ENCODE data around the gene TTLL5.

The TTLL5 gene

GRCh38 chr14:76002383-76002782, 341.3 kb downstream of the TTLL5 start:
- TF ChIP-seq EZH2phosphoT487 (IDR thresholded peaks at IDR 0.05; ENCODE audit: borderline replicate concordance, low read length): no peak
- TF ChIP-seq, protein P1, sequence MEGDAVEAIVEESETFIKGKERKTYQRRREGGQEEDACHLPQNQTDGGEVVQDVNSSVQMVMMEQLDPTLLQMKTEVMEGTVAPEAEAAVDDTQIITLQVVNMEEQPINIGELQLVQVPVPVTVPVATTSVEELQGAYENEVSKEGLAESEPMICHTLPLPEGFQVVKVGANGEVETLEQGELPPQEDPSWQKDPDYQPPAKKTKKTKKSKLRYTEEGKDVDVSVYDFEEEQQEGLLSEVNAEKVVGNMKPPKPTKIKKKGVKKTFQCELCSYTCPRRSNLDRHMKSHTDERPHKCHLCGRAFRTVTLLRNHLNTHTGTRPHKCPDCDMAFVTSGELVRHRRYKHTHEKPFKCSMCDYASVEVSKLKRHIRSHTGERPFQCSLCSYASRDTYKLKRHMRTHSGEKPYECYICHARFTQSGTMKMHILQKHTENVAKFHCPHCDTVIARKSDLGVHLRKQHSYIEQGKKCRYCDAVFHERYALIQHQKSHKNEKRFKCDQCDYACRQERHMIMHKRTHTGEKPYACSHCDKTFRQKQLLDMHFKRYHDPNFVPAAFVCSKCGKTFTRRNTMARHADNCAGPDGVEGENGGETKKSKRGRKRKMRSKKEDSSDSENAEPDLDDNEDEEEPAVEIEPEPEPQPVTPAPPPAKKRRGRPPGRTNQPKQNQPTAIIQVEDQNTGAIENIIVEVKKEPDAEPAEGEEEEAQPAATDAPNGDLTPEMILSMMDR (IDR thresholded peaks at IDR 0.05; ENCODE audit: low read depth, low read length, poor library complexity, severe bottlenecking): no peak
- H3K4me3 ChIP-seq (ENCODE audit: low read length): no peak overlapping the region
- no peaks in the 10 kb centered on the region for H3K27me3 ChIP-seq (ENCODE audit: control insufficient read depth, low read length)
- no peaks in the 10 kb centered on the region for H3K9me2 ChIP-seq (replicated peaks; ENCODE audit: control insufficient read depth, low read length)
- H3K79me2 ChIP-seq (ENCODE audit: control insufficient read depth, low read length): no peaks in the 10 kb centered on the region
- H3K4me1 ChIP-seq (ENCODE audit: control insufficient read depth, low read length): no peaks in the 10 kb centered on the region
- H3K36me3 ChIP-seq (ENCODE audit: control insufficient read depth, low read length): no peaks in the 10 kb centered on the region
- H3K4me2 ChIP-seq (ENCODE audit: low read length): no peak overlapping the region
- no peaks in the 10 kb centered on the region for H4K20me1 ChIP-seq (ENCODE audit: control insufficient read depth, insufficient read depth, low read depth, low read length)
- no peaks in the 10 kb centered on the region for H3F3A ChIP-seq (ENCODE audit: control insufficient read depth, insufficient read depth)
- H3K27ac ChIP-seq (ENCODE audit: low read depth, low read length): no peak overlapping the region
- no peaks in the 10 kb centered on the region for H3K9me3 ChIP-seq (ENCODE audit: control insufficient read depth, insufficient read depth, low read length)

Data from DOHH2 (cell line).